Measurements from ENCODE around the gene HGF. TPM values are rescaled to one million over a fixed set of nuclear protein-coding genes. Genes with fewer than 3 reads are reported as not detected.
"Not testable (repeated sequence)": the region's sequence is repeated elsewhere in the genome, so short reads cannot be mapped to it uniquely, and the experiment has no call there.

Gene HGF
- total RNA-seq: not detected

DNA sequence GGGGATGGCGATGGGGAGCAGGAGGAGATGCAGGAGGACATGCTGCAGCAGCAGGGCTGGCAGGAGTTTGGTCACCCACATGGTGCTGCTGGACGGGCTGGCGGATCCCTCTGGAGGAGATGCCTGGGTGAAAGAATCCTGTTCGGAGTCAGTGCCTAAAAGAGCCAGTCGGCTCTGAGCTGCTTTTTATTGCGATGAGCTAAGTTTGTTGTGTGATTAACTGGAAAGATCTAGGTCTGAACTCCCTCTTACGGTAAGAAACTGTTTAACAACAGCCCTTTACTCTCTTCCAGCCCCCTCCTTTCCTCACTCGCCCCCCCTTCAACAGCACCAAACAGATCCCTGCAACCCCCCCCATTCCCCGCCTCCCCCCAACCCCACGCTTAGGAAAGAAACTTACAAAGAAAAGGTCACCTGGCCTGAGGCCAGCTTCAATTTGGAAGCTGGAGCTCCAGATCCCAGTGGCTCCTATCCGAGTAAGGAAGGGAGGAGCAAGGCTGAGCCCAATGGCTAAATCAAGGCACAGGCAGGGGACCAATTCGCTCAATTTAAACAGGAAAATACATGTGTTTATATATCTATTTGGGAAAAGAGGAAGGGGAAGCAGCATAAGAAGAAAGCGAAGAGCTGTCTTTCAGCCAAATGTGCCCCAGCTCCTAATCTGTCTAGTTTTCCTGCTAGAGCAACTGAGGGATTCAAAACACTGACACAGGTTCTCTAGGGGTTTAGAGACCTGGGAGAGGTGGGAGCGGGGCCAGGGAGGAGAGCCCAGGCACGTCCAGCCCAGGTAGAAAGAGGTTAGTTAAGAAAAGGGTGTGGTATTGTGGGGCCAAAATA is at the start of gene HGF:
HGF (minus strand) TSS at position 157 of the 837 bp plus-strand sequence; CDS start at position 81, 76 bp downstream.
- ChIA-PET CTCF (interaction anchor here (0.6 kb wide), 1 partner anchor 256 kb away, joined by 3 read pairs; no protein-coding TSS in a partner anchor), POLR2A (no interaction called here)
- DNase-seq: no peak
- no peak within 1 kb of the TSS for H3K27ac Mint-ChIP-seq
- H3K4me1 Mint-ChIP-seq: no peaks in the 10 kb centered on the region
- no peaks in the 10 kb centered on the region for H3K9me3 Mint-ChIP-seq
- no peaks in the 10 kb centered on the region for H3K36me3 Mint-ChIP-seq (ENCODE audit: low read depth)
- no peak within 1 kb of the TSS for H3K4me3 Mint-ChIP-seq
- H3K27me3 Mint-ChIP-seq: peaks cover 4% of the 10 kb centered on the region

- no peak overlapping the region for H3K4me3 Mint-ChIP-seq
These were observed 46.5 kb upstream of the HGF start for GRCh38 chr7:81816312-81816711.

GRCh38 chr7:81812866-81813476 is 43.1 kb upstream of the HGF start:
- DNase-seq; H3K27me3 Mint-ChIP-seq; H3K4me1 Mint-ChIP-seq; H3K9me3 Mint-ChIP-seq; H3K36me3 Mint-ChIP-seq (ENCODE audit: low read depth); POLR2A ChIA-PET; CTCF ChIA-PET; H3K27ac Mint-ChIP-seq; H3K4me3 Mint-ChIP-seq: not testable (repeated sequence)

More at GRCh38 chr7:81816312-81816711, 46.5 kb upstream of the HGF start:
- CTCF ChIA-PET: no interaction called here
- H3K36me3 Mint-ChIP-seq (ENCODE audit: low read depth): no peaks in the 10 kb centered on the region
- DNase-seq: no peak
- no peaks in the 10 kb centered on the region for H3K4me1 Mint-ChIP-seq
- no peaks in the 10 kb centered on the region for H3K27me3 Mint-ChIP-seq
- H3K9me3 Mint-ChIP-seq: peaks cover 4% of the 10 kb centered on the region
- H3K27ac Mint-ChIP-seq: no peak overlapping the region
- POLR2A ChIA-PET: no interaction called here

GRCh38 chr7:81811956-81812865 is 42.4 kb upstream of the HGF start:
- Mint-ChIP-seq H3K27ac (no peak overlapping the region), H3K27me3 (no peaks in the 10 kb centered on the region), H3K9me3 (peaks cover 7% of the 10 kb centered on the region), H3K36me3 (ENCODE audit: low read depth) (no peaks in the 10 kb centered on the region), H3K4me3 (no peak overlapping the region), H3K4me1 (no peaks in the 10 kb centered on the region)
- ChIA-PET POLR2A (no interaction called here), CTCF (no interaction called here)
- no peak for DNase-seq

GRCh38 chr7:81810476-81811155 is 40.8 kb upstream of the HGF start:
- H3K9me3 Mint-ChIP-seq: peaks cover 7% of the 10 kb centered on the region
- H3K27ac Mint-ChIP-seq: no peak overlapping the region
- no peaks in the 10 kb centered on the region for H3K4me1 Mint-ChIP-seq
- POLR2A ChIA-PET: no interaction called here
- no peaks in the 10 kb centered on the region for H3K36me3 Mint-ChIP-seq (ENCODE audit: low read depth)
- CTCF ChIA-PET: no interaction called here
- DNase-seq: no peak
- H3K27me3 Mint-ChIP-seq: no peaks in the 10 kb centered on the region
- no peak overlapping the region for H3K4me3 Mint-ChIP-seq

DNA sequence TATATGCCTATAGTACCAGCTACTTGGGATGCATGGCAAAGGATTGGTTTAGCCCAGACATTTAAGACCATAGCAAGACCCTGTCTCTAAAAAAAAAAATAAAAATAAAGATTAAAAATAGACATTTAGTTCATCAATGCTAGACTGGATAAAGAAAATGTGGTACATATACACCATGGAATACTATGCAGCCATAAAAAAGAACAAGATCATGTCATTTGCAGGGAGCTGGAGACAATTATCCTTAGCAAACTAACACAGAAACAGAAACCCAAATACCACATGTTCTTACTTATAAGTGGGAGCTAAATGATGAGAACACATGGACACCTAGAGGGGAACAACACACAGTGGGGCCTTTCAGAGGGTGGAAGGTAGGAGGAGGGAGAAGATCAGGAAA is 38.5 kb upstream of the HGF start:
- H3K27ac Mint-ChIP-seq; H3K36me3 Mint-ChIP-seq (ENCODE audit: low read depth); CTCF ChIA-PET; H3K4me3 Mint-ChIP-seq; H3K9me3 Mint-ChIP-seq; DNase-seq; POLR2A ChIA-PET; H3K27me3 Mint-ChIP-seq; H3K4me1 Mint-ChIP-seq: not testable (repeated sequence)

DNA sequence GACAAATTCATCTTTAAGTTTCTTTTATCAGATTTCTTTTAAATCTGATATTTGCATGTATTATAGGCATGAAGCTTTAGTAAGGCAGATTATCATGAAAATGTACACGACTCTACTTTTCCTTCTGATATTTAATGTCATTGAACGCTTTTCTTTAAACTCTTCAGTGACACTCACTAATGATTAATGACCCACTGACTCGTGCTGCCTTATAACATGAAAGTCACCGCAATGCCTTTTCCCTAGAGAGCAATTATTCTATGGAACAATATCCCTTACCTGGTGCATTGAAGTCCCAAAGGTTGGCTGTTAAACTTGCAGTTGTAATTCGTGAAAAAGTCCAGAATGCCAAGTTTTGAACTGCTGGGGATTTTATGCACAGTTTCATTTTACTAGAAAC is 33.4 kb upstream of the HGF start:
- POLR2A ChIA-PET: no interaction called here

DNA sequence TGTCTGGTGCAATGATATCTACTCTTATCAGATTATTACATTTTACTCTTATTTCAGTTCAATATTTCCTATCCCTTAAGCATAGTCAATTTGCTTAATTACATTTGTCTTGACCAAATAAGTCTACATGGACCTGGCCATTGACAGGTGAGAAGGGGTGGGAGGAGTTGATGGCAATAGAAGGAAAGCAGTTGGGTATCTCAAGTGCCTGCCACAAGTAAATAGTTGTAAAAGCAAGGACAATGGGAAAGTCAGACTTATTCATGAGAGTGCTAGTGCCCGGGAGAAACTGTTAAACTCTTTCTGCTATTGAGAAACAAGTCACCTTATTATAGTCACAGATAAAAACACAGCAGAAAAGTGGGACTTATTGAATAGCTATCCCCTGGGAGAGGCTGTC is 32.4 kb upstream of the HGF start:
- POLR2A ChIA-PET: no interaction called here
- Mint-ChIP-seq H3K4me3 (no peak overlapping the region), H3K27ac (no peak overlapping the region), H3K27me3 (no peaks in the 10 kb centered on the region), H3K9me3 (no peaks in the 10 kb centered on the region), H3K4me1 (no peaks in the 10 kb centered on the region), H3K36me3 (ENCODE audit: low read depth) (no peaks in the 10 kb centered on the region)
- CTCF ChIA-PET: no interaction called here
- no peak for DNase-seq

More for the DNA sequence above, 33.4 kb upstream of the HGF start:
- no peak for DNase-seq
- Mint-ChIP-seq H3K9me3 (no peaks in the 10 kb centered on the region), H3K4me1 (no peaks in the 10 kb centered on the region), H3K36me3 (ENCODE audit: low read depth) (no peaks in the 10 kb centered on the region), H3K27ac (no peak overlapping the region), H3K27me3 (no peaks in the 10 kb centered on the region), H3K4me3 (no peak overlapping the region)
- CTCF ChIA-PET: no interaction called here

- Mint-ChIP-seq H3K4me1 (no peaks in the 10 kb centered on the region), H3K36me3 (ENCODE audit: low read depth) (no peaks in the 10 kb centered on the region), H3K27me3 (no peaks in the 10 kb centered on the region), H3K27ac (no peak overlapping the region), H3K9me3 (no peaks in the 10 kb centered on the region), H3K4me3 (no peak overlapping the region)
- ChIA-PET POLR2A (no interaction called here), CTCF (no interaction called here)
- DNase-seq: no peak
These were observed 31.7 kb upstream of the HGF start for GRCh38 chr7:81801532-81801931.

DNA sequence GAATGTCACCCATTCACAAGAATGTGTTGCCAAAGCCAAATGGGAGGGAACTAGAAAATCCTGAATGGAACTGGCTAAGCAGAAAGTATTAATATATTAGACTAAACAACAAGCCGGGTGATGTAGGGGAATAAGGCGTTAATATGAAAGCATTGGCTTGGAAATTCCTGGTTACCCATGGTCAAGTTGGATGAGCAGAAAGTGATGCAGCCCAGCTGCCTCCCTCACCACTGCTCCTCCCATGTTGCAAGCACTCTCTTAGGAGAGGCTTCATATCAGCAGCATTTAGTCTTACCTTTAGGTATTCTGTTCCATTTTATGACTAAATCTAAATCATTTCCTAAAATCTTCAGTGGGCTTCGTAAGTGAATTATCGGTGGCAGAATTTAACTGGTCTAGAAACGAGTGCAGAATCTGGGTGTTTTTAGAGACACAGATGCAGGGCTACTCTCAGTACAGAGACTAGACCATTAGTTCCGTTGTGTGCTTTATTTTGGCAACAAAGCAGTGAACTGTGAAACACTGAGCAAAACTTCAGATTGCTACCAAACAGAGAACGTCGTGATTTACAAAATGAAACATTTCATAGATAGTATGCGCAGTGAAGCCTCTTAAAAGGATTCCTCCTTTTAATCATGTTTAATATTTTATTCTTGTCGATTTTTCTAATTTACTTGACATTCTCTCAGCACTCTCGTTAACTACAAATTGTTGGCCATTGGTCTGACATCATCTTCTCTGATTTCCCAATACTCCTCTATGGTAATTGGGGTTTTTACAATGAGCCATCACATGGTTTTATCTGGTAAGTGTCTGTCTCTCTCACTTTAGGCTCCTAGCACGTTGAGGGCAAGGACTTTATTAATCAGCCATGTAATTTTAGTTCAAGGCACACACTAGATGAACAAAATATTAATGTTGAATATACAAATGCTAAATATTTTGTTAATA is 22.0 kb upstream of the HGF start:
- Mint-ChIP-seq H3K27me3 (no peaks in the 10 kb centered on the region), H3K4me1 (no peaks in the 10 kb centered on the region), H3K36me3 (ENCODE audit: low read depth) (no peaks in the 10 kb centered on the region), H3K9me3 (no peaks in the 10 kb centered on the region), H3K4me3 (no peak overlapping the region), H3K27ac (no peak overlapping the region)
- no peak for DNase-seq
- ChIA-PET POLR2A (no interaction called here), CTCF (no interaction called here)

DNA sequence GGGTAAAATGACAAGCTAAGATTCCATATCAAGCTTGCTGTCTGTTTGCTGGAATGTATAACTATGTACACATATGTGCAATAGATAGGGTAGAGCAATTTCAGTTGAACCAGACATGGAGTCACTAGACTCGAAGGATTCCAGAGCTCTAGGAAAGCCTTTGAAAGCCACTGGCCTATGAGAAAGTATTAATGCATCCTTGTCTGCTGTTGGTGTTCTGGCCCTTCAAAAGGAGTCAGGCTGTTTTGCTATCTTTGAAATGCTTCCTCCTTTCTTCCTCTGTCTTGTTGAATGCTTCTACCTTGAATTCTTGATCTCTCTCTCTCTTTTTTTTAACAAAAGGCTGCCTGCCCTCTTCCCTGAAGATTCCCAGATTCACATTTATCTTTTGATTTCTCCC is 20.8 kb upstream of the HGF start:
- Mint-ChIP-seq H3K27ac (no peak overlapping the region), H3K9me3 (no peaks in the 10 kb centered on the region), H3K27me3 (no peaks in the 10 kb centered on the region), H3K4me1 (no peaks in the 10 kb centered on the region), H3K36me3 (ENCODE audit: low read depth) (no peaks in the 10 kb centered on the region), H3K4me3 (no peak overlapping the region)
- no peak for DNase-seq
- CTCF ChIA-PET: no interaction called here
- POLR2A ChIA-PET: no interaction called here

- H3K27me3 Mint-ChIP-seq: no peaks in the 10 kb centered on the region
- H3K4me3 Mint-ChIP-seq: no peak overlapping the region
These were observed 20.3 kb upstream of the HGF start for GRCh38 chr7:81790120-81790500.

More at GRCh38 chr7:81790120-81790500, 20.3 kb upstream of the HGF start:
- DNase-seq: no peak
- no peaks in the 10 kb centered on the region for H3K36me3 Mint-ChIP-seq (ENCODE audit: low read depth)
- no peaks in the 10 kb centered on the region for H3K9me3 Mint-ChIP-seq
- no peak overlapping the region for H3K27ac Mint-ChIP-seq
- CTCF ChIA-PET: no interaction called here
- POLR2A ChIA-PET: no interaction called here
- H3K4me1 Mint-ChIP-seq: no peaks in the 10 kb centered on the region

Measured in activated CD4-positive, alpha-beta T cell treated with anti-CD3 and anti-CD28 coated beads, Interleukin-2, amount 10 ng/mL, durations not matched to agents 7 days and 5 days (primary cell).